Measurements from ENCODE around the gene SAMD11. TPM values are rescaled to one million over a fixed set of nuclear protein-coding genes. Genes with fewer than 3 reads are reported as not detected.

SAMD11 gene
- total and polyA plus RNA-seq, 10 of the 15 experiments (the other 5 are each of a cell fraction or from before 2014, with no cell fraction given) = 0.04 to 0.31 (median 0.19) TPM; not detected in 6

GRCh38 chr1:952201-952600 lies 28.5 kb downstream of the SAMD11 start:
- WGBS (ENCODE audit: insufficient coverage, insufficient replicate concordance, low lambda C conversion rate, missing lambda C conversion rate) = 86% methylated on average over 15 of the region's 15 CpGs
- intact Hi-C loops (cut with micrococcal nuclease; ENCODE audit: unreplicated experiment) (no loop called here), in situ Hi-C loops (cut with MboI) (no loop called here)
- Histone ChIP-seq H3K9ac (ENCODE audit: control insufficient read depth, insufficient read depth, low read length) (no peak overlapping the region), H3K4me3 (no peak overlapping the region), H2AFZ (ENCODE audit: control insufficient read depth, low read depth, low read length) (no peak overlapping the region), H4K20me1 (ENCODE audit: control insufficient read depth, insufficient read depth) (peaks cover 5% of the 10 kb centered on the region), H3K36me3 (ENCODE audit: control insufficient read depth in 2 of 2, insufficient read depth in 2 of 2, low read length in 1 of 2) (peaks cover 27 to 63% of the 10 kb centered on the region in 2 experiments), H3K4me1 (ENCODE audit: control insufficient read depth, insufficient read depth, low read length) (peaks cover 4% of the 10 kb centered on the region), H3K27ac (ENCODE audit: control insufficient read depth, insufficient read depth) (no peak overlapping the region), H3K79me2 (ENCODE audit: control insufficient read depth, insufficient read depth, low read length) (peaks cover 2% of the 10 kb centered on the region), H3K27me3 (replicated peaks in 1 of 2; ENCODE audit: control insufficient read depth in 2 of 2, insufficient read depth in 2 of 2, low read length in 1 of 2) (no peaks in the 10 kb centered on the region), H3K9me3 (replicated peaks; ENCODE audit: control insufficient read depth, insufficient read depth, low read length) (no peaks in the 10 kb centered on the region), H3K4me2 (ENCODE audit: control insufficient read depth, insufficient read depth) (no peak overlapping the region)
- FAIRE-seq (no peak), ATAC-seq (no peak), DNase-seq (ENCODE audit: low read depth, low spot score) (no peak)
- ChIA-PET CTCF (interaction anchor here (0.6 kb wide), 1 partner anchor 48 kb away, joined by 3 read pairs; no protein-coding TSS in a partner anchor), SMC1A (ENCODE audit: uncharacterized antibody, unreplicated experiment) (no interaction called here), POLR2A (no interaction called here), RAD21 (ENCODE audit: unreplicated experiment) (no interaction called here)
- no peak for TF ChIP-seq SRF (IDR thresholded peaks at IDR 0.05; ENCODE audit: low read depth in 2 of 2, low read length in 2 of 2)
- no peak for TF ChIP-seq NFYA (IDR thresholded peaks at IDR 0.05; ENCODE audit: borderline replicate concordance, low read depth, low read length)
- TF ChIP-seq, protein P1, sequence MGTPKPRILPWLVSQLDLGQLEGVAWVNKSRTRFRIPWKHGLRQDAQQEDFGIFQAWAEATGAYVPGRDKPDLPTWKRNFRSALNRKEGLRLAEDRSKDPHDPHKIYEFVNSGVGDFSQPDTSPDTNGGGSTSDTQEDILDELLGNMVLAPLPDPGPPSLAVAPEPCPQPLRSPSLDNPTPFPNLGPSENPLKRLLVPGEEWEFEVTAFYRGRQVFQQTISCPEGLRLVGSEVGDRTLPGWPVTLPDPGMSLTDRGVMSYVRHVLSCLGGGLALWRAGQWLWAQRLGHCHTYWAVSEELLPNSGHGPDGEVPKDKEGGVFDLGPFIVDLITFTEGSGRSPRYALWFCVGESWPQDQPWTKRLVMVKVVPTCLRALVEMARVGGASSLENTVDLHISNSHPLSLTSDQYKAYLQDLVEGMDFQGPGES (IDR thresholded peaks at IDR 0.05) = no peak
- TF ChIP-seq JUND (IDR thresholded peaks at IDR 0.05; ENCODE audit: low read depth, low read length) = no peak
- TF ChIP-seq SUPT20H (IDR thresholded peaks at IDR 0.05; ENCODE audit: borderline replicate concordance, control insufficient read depth, low read depth, low read length) = no peak
- TF ChIP-seq E4F1 (IDR thresholded peaks at IDR 0.05; ENCODE audit: borderline replicate concordance, partially characterized antibody) = no peak
- TF ChIP-seq MEF2B (IDR thresholded peaks at IDR 0.05; ENCODE audit: partially characterized antibody, poor library complexity, severe bottlenecking) = no peak
- no peak for TF ChIP-seq PML (IDR thresholded peaks at IDR 0.05; ENCODE audit: low read length)
- BruUV-seq (replicated peaks) = no TSS peak
